AG10803 (cell line): ENCODE measurements around the gene ADORA3.

Source experiments
- DNase-seq: peaks from one replicate; pipeline ENCODE4 v3.0.0; 2010; ENCODE audit warnings: low read depth
- H3K4me3 ChIP-seq: 2 replicates; pipeline ENCODE4 v1.5.1; 2011; ENCODE audit warnings: mild to moderate bottlenecking, low read length, control low read depth
- TF ChIP-seq, protein P1 (sequence below): conservative IDR thresholded peaks from 2 replicates; pipeline ENCODE4 v1.5.1; 2011; ENCODE audit warnings: mild to moderate bottlenecking, low read length, control low read depth, inconsistent platforms

The ADORA3 gene

DNA sequence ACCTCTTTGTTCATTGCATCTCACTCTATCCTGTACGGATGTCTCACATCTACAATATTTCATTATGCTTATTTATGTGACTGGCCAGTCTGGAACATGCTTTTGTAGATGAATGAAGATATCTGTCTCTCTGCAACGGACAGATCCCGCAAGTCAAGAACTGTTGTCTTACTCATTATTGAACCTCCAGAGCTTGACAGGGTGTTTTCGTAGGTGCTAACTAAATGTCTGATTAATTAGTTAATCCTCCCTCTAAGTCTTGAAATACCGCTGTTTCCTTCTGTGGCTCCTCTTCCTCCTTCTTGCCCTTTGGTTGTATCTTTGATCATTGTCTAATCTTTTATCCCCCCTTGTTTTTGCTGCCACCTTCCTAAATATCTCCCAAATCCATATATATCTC is 32.8 kb downstream of the ADORA3 start:
- TF ChIP-seq, protein P1, sequence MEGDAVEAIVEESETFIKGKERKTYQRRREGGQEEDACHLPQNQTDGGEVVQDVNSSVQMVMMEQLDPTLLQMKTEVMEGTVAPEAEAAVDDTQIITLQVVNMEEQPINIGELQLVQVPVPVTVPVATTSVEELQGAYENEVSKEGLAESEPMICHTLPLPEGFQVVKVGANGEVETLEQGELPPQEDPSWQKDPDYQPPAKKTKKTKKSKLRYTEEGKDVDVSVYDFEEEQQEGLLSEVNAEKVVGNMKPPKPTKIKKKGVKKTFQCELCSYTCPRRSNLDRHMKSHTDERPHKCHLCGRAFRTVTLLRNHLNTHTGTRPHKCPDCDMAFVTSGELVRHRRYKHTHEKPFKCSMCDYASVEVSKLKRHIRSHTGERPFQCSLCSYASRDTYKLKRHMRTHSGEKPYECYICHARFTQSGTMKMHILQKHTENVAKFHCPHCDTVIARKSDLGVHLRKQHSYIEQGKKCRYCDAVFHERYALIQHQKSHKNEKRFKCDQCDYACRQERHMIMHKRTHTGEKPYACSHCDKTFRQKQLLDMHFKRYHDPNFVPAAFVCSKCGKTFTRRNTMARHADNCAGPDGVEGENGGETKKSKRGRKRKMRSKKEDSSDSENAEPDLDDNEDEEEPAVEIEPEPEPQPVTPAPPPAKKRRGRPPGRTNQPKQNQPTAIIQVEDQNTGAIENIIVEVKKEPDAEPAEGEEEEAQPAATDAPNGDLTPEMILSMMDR: no peak
- no peak for DNase-seq
- H3K4me3 ChIP-seq: no peak overlapping the region

DNA sequence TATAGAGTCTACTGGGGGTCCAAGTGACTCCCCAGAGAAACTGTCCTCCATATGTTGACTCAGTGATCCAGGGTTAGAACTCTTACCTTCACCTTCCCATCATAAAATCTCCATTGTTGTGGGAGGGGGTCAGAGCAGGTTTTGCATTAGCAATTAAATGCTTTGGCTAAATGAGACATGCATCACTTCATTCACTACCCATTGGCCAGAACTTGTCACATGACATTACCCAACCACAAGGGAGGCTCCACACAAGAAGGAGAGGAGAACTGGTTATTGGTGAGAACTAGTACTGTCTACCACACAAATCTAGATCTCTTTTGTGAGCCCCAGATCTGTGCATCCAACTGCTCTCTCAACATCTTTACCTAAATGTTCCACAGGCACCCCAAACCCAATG is 33.9 kb downstream of the ADORA3 start:
- TF ChIP-seq, protein P1: no peak
- no peak for DNase-seq
- H3K4me3 ChIP-seq: no peak overlapping the region

DNA sequence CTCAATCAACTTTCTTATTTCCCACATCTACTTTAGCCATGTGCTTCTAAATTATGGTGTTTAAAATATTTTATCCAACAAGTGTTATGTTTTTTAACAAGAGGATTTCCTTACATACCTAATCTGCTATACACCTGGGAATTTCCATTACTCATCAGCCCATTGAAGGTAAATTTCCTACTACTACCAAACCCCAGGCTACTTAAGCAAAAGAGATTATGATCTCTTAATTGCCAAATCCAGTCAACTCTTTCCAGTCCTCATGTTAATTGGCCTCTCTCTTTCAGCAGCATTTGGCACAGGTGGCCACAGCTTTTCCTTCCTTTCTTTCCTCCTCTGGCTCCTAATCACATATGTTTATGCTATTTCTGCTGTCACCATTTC is 34.7 kb downstream of the ADORA3 start:
- DNase-seq: no peak
- TF ChIP-seq, protein P1: no peak
- H3K4me3 ChIP-seq: no peak overlapping the region

DNA sequence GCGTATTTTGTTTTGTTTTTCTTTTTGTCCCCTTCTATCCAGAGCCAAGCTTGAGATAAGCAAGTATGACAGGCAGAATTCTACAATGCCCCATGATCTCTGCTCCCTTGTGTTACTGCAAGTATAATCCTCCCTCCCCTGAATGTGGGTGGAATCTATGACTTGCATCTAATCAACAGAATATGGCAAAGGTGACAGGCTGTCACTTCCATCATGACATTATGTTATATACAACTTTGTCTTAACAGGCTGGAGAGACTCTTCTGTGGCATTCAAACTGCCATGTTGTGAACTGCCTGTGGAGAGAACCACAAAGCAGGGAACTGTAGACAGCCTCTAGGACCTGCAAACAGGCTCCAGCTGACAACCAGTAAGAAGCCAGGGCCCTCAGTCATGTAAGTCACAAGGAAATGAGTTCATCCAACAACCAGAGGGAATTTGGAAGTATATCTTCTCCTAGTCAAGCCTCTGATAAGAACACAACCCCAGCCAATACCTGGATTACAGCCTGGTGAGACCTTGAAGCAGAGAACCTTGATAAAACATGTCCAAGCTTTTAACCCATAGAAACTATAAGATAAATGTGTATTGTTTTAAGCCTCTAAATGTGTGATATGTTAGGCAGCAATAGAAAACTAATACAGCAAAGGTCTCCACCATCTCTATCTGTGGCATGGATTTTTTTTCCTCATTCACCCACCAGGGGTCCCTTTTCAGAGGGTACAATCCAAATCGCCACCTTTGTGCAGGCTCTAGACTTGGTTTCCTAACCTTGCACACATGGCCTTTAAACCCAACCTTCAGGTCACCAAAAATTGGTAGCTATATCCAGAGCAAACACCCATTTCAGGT is 35.3 kb downstream of the ADORA3 start:
- DNase-seq: no peak
- TF ChIP-seq, protein P1: no peak
- no peak overlapping the region for H3K4me3 ChIP-seq

DNA sequence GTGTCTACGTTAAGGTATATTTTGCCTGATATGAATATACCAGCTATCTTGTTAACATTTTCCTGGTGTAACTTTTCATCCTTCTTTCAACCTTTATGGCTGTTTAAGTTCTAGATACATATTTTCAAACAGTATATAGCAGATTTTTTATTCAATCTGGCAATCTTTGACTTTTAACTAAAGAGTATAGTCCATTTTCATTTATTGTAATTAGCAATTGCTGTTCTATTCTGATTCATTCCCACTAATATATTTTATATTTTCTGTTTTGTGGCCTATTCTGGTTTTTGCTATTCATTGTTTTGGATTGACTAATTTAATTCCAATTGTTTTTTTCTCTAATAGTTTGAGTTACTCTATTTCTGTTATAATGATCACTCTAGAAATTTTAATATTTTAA is 37.0 kb downstream of the ADORA3 start:
- no peak for DNase-seq

DNA sequence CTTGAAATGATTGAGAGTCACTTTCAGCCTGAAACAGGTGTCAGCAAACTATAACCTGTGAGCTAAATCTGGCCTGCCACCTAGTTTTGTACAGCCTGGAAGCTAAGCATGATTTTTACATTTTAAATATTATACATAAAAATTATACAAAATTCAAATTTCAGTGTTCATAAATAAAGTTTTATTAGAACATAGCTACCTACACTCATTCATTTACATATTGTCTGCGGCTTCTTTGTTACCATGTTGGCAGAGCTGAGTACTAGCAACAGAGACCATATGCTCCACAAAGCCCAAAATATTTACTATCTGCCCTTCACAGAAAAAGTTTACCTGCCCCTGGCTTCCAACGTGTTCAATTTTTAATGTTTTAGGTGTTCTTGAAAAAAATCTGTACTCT is 37.7 kb downstream of the ADORA3 start:
- TF ChIP-seq, protein P1: no peak
- no peak for DNase-seq
- no peak overlapping the region for H3K4me3 ChIP-seq

More for the DNA sequence above, 37.0 kb downstream of the ADORA3 start:
- TF ChIP-seq, protein P1: no peak
- H3K4me3 ChIP-seq: no peak overlapping the region

DNA sequence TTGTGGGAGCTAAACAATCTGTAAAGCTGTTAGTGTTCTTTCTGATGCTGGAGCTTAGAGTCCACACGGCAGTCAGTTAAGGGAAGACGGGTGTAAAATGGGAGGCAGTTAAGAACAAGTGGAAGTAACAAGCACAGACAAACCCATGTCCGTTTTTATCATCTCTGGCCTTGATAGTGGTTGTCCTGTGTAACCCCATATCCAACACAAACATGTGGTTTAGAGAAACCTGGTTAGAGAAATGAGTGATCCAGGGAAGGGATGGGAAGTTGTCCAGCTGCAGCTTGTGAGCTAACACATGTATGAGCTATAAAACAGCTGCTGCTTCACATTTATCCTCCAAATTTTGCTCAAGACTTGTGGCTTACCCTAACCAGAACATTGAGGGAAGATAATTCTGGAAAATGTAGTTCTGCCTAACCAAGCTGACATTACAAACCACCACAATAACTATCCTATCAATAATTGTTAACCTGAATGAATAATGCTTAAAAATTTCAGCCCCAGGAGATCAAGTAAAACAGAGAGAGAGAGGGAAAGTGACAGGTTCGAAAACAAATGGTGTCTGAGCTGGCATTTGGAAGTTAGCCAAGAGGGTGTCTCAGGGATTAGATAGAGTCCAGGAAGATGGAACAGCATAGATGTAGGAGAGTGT is 40.3 kb downstream of the ADORA3 start:
- TF ChIP-seq, protein P1: no peak
- peak; percentile 72 for DNase-seq
- H3K4me3 ChIP-seq: no peak overlapping the region
